HG03097 (cell line): ENCODE data around the gene PREX1.
"Not testable (repeated sequence)": the region's sequence is repeated elsewhere in the genome, so short reads cannot be mapped to it uniquely, and the experiment has no call there.

ENCODE experiments used
- ATAC-seq: cut with Tn5 transposase; IDR thresholded peaks from one replicate; pipeline ENCODE4 v1.9.1; 2021; ENCODE audit not compliant: unreplicated experiment, low FRiP score

The PREX1 gene

GRCh38 chr20:48849299-48849698 lies 21.5 kb upstream of the PREX1 start:
- no peak for ATAC-seq

DNA sequence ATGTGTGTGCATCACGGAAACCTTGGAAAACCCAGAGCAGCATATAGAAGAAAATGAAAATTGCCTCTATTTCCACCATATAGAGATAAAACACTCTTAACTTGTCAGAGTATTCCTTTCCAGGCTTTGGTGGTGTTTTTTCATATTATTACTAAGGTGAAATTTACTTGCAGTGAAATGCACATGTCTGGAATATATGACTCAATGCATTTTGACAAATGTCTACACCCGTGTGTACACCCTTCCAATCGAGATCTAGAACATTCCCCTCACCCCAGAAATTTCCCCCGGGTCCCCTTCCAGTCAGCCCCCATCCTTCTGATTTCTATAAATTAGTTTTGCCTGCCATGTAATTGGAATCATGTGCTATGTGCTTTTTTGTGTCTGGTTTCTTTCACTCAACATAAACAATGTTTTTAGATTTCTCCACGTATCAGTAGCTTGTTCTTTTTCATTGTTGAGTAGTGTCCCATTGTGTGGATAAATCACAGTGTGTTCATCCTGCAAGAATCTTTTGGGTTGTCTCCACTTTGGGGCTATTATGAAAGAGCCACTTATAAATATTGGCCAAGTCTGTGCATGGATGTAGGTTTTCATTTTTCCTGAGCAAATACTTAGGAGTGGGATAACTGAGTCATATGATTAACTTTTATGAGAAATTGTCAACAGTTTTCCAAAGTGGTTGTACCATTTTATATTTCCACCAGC lies 19.9 kb upstream of the PREX1 start:
- ATAC-seq: no peak

DNA sequence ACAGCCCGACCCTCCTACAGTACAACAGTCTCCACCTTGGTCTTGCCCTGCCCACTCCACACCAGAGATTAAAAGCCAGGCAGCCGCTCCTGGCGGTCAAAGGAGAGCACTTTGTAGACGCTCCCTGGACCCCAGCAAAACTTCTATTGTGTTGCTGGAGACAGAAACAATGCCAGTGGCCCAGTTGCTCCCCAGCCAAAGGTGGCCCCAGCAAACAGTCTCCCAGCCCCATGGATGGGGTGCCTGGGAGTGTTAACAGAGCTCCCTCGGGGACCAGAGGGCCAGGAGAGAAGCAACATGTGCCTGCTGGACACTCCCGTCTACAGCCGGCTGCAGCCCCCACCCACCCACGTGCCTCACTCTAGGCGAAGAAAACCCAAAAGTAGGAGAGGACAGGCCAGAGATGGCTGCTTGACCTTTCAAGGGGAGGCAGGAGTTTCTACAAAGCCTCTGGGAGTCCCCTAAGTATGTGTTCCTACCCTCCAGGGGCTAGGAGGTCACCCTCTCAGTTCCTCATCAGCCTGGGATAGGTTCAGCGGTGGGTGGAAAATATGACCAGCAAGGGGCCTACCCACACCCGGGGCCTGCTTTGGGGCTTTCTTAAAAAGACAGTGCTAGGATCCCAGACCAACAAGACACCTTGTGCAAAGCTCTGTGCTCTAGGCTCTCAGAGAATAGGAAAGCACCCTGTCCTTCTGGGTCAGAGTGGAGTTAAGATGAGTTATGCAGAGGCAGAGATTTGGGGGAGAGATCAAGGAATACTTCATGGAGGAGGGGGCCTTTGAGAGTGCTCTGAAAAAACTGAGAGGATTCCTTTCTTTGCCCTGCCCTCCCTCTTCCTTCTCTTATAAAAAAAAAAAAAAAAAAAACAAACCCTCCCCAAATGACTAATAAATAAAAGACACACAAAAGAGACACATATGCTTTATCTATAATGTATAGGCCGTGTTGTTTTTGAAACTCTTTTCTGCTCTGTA lies 19.0 kb upstream of the PREX1 start:
- ATAC-seq: peak; percentile 75

DNA sequence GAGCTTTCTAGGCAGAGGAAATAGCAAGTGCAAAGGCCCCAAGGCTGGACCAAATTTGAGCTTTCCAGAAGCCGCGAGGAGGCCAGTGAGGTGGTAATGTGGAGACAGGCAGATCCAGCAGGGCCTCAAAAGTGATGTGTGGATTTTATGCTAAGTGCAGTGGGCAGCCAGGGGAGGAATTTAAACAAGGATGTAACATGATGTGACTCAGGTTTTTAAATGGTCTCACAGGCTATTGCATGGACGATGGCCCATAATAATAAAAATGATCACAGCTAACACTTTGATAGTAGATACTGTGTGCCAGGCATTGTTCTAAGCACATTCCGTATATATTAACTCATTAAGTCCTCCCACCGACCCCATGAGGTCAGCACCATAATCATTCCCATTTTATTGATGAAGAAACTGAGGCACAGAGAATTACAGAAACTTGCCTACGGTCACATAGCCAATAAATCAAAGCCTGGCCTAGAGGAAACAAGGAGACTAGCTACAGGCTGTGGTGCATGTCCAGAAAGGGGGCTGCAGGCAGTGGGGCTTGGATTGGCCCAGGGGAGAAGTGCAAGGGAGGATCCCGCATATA lies 18.0 kb upstream of the PREX1 start:
- ATAC-seq: no peak

DNA sequence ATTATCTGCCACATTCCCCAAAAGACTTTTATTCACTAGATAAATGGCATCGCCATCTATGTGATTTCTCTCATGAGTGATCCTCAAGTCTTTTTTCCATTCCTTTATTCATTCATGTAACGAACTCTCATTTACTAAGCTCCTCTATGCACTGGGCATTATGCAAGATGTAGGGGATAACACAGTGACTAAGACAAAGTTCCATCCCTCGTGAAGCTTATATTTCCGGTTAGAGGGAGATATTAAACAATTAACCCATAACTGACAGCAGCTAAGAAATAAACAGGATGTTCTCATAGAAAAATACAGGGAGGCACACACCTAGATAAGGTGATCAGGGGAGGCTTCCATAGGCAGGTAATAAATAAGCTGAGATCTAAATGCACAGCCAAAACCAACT lies 17.2 kb upstream of the PREX1 start:
- ATAC-seq: no peak

DNA sequence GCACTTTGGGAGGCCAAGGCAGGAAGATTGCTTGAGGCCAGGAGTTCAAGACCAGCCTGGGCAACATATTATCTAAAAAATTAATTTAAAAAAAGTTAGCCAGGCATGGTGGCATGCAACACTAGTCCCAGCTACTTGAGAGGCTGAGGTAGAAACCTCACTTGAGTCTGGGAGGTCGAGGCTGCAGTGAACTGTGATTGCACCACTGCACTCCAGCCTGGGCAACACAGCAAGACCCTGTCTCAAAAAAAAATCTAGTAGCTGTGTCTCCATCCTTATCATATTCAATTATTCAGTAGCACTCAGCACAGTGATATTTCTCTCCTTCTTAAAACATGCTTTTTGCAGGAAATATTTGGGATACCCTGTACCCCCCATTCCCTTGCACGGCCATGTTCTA lies 16.1 kb upstream of the PREX1 start:
- ATAC-seq: not testable (repeated sequence)

- ATAC-seq: no peak
Observed at GRCh38 chr20:48843057-48843806, 15.4 kb upstream of the PREX1 start.

DNA sequence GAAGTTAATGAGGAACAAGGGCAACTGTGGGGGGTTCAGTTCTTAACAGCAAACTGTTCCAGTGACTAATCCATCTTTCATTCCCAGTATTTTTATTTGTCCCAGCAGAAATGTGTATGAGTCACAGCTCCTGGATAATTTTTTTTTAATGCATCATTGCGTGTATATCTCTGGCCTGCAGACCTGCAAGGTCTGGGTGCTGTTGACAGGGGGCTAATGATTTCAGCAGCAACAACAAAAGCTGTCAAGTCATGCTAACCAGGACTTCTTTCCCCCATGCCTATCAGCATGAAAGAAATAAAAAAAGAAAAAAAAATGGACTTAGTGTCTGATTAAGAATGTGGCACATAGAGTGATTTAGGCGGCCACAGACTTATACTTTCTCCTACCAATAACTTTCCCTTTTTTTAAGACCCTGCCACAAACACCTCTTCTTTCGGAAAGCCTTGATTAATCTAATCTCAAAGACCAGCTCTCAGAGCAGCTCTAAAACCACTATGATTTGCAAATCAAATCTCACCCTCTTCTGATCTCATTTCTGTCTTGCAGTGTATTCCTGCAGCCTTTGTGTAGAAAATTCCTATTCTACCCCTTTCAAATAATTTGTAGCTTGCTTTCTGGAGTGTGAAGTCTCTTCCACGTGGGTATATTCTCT lies 14.2 kb upstream of the PREX1 start:
- no peak for ATAC-seq

DNA sequence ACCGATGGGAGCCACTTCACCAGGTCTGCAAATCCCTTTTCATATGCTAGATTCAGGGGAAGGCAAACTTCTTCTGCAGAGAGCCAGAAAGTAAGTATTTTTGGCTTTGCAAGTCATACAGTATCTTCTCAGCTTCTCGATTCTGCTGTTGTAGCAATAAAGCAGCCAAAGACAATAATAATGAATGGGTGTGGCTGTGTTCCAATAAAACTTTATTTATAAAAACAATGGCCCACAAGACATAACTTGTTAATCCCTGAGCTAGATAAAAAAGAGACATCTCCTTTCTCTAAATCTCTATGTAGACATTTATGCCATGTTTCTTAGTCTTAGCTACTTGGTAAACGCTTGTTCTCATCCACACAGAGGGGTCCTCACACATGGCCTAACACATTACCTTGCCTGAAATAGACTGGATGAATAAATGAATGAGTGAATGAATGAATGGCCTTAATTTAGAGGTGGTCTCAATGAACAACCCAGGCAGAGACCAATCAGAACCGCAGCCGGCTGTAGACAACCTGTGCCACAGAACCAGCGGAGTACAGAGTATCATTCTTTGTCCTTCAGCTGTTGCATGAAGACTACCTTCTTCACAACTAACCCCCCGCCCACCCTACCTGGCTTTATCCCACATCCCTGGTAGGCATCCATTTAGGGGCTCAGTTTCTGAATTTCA lies 13.5 kb upstream of the PREX1 start:
- ATAC-seq: no peak

- ATAC-seq: no peak
Observed at GRCh38 chr20:48839154-48839917, 11.5 kb upstream of the PREX1 start.

- ATAC-seq: no peak
Observed at GRCh38 chr20:48837014-48837413, 9.2 kb upstream of the PREX1 start.

- ATAC-seq: no peak
Observed at GRCh38 chr20:48835390-48835789, 7.6 kb upstream of the PREX1 start.

DNA sequence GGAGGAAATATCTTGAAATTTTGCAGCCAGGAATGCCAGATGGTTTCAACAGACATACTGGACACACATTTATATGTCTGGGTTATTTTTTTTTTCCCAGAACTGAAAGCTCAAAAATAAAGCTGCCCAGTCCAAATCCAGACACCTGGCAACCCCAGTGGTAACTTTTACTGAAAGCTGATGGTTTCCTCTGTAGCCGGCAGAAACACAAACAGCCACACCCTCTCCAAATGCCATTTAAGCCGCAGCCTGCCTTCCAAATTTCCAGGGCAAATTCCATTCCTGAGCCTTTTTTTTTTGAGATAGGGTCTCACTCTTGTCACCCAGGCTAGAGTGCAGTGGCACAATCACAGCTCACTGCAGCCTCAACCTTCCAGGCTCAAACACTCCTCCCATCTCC lies 6.5 kb upstream of the PREX1 start:
- no peak for ATAC-seq

- no peak for ATAC-seq
Observed at GRCh38 chr20:48832405-48832730, 4.6 kb upstream of the PREX1 start.

DNA sequence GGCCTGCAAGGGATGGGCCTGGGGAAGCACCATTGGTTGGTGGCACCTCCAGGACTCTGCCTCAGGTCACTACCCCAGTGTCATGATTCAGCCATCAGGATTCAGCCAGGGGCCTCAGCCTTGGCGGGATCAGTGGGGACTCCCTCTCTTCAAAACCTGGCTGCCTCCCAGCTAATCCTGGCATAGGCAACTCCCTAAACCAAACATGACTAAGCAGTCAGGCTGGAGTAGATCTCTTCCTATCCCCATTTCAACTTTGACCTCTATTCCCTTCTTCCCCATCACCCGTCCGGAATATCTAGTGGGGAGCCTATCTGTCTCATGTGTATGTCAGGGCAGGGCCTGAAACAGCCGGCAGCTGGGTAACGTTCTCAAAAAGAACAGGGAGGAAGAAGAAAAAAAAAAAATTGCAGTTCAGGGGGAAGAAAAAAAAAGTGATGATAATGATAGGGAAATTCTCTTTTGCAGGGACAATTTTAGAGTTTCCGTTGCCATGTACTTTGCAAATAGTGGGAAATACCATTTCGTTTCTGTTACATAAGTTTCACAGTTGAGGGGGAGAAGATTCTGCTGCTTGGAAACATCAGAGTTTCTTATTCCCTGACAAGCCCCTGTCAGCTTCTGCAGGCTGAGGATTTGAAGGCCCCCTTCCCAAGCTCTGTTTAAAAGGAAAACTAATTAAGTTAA lies 4.1 kb upstream of the PREX1 start:
- ATAC-seq: no peak

DNA sequence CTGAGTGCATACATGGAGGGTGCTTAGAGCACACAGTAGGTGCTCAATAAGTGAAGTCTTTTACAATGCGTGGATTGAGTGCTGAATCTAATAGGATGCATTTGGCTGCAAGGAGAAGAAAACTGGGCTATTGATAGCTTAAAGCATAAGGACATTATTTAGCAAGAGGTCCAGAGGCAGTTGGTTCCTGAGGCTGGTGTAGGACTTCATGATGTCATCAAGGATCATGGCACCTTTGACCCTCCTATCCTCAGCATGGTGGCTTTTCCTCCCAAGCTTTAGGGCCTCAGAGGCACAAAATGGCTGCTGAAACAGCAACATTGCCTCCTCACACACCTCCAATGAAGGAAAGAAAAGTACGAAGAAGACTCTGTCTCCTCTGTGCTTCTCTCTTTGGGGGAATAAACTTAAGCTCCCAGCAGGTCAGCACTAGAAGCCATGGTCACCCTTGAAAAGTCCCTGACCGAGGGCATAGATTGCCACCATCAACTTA lies 3.1 kb upstream of the PREX1 start:
- ATAC-seq: no peak

DNA sequence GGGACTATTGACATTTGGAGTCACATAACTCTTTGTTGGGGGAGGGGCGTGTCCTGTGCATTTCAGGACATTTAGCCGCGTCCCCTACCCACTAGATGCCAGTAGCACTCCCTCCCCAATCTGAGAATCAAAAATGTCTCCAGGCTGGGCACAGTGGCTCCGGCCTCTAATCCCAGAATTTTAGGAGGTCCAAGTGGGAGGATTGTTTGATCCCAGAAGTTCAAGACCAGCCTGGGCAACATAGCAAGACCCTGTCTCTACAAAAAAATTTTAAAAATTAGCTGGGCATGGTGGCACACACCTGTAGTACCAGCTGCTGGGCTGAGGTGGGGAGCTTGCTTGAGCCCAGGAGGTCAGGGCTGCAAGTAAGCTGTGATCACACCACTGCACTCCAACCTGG lies 2.1 kb upstream of the PREX1 start:
- no peak for ATAC-seq

DNA sequence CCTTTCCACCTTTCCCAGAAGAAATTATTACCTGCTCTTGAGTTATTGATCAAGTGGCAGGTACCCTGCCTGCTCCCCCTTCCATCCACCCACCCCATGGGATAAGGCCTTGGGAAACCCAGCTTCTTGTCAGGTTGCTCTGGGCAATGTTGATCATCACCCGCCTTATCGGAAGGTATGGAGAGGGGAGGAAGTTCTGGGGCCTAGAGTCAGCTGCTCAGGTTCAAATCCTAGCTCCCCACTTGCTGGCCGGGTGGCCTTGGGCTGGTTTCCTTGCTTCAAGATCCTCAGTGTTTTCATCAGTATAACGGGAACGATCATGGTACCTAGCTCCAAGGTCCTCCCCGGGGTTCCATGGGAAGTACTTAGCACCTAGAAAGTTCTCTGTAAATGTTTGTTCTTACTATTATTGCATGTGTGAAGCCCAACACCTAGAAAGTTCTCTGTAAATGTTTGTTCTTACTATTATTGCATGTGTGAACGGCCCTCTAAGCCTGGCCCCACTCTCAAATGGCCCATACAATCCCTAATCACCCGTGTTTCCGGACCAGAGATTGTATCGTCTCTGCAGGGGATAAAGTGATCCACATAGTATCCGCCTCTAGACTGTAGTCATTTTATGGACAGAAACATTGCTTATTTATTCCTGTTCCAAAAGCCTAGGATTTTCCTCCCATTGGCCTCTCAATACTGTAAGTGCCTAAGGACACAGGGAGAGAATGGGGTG lies 1.1 kb upstream of the PREX1 start:
- no peak for ATAC-seq
